GM12878 (cell line): ENCODE data around the gene AHCY. TPM values are rescaled to one million over a fixed set of nuclear protein-coding genes. Genes with fewer than 3 reads are reported as not detected.

Experiments used
- ATAC-seq: fragments of 200-7000 bp; cut with Tn5 transposase; 3 replicates; pipeline ENCODE4 v1.9.1; 2020; ENCODE audit warnings: mild to moderate bottlenecking, moderate library complexity
- BruUV-seq: library from RNA; stranded (reverse); fragments of 400-500 nt; replicated peaks from 2 replicates; lab custom pipeline; 2021; lab: Mats Ljungman, UMichigan
- CTCF ChIA-PET: fragments of 300-600 bp; sonication (Branson Sonifier 250); formaldehyde crosslinking; extraction: SDS; loops from one replicate; lab custom pipeline; 2021; ENCODE audit warnings: inconsistent platforms; lab: Yijun Ruan, JAX
- POLR2A ChIA-PET: fragments of 350-600 bp; formaldehyde crosslinking; extraction: SDS; loops from one replicate; lab custom pipeline; 2021; ENCODE audit warnings: inconsistent platforms; lab: Charles Lee
- RAD21 ChIA-PET: fragments of 300-600 bp; sonication (Branson Sonifier 250); formaldehyde crosslinking; loops from one replicate; lab custom pipeline; 2023; ENCODE audit warnings: antibody characterized with exemption; ENCODE audit not compliant: unreplicated experiment; lab: Charles Lee
- SMC1A ChIA-PET: fragments of 300-600 bp; sonication (Branson Sonifier 250); formaldehyde crosslinking; loops from one replicate; lab custom pipeline; 2023; ENCODE audit not compliant: unreplicated experiment, uncharacterized antibody; lab: Charles Lee
- DNase-seq: peaks from one replicate; pipeline ENCODE4 v3.0.0-alpha.2; 2011; ENCODE audit warnings: low read depth, low spot score
- FAIRE-seq: peaks from 3 replicates; lab custom pipeline; 2011; peaks lifted over from hg19 to GRCh38; lab: Jason Lieb, UNC
- H2AFZ ChIP-seq: 2 replicates; pipeline ENCODE4 v1.6.0; 2011; ENCODE audit warnings: low read depth, low read length, control low read depth; ENCODE audit not compliant: control insufficient read depth
- H3K27ac ChIP-seq: 2 replicates; pipeline ENCODE4 v1.5.1; 2011; ENCODE audit warnings: control low read depth; ENCODE audit not compliant: control insufficient read depth, insufficient read depth
- H3K27me3 ChIP-seq, 2 experiments: replicated peaks in 1 of 2; 2 replicates each; pipeline versions ENCODE4 v1.6.0 to v1.6.1; 2011; ENCODE audit warnings: low read length in 1 of 2; ENCODE audit not compliant: control insufficient read depth in 2 of 2, insufficient read depth in 2 of 2
- H3K36me3 ChIP-seq, 2 experiments: 2 replicates each; pipeline ENCODE4 v1.5.1; 2011; ENCODE audit warnings: low read length in 1 of 2; ENCODE audit not compliant: control insufficient read depth in 2 of 2, insufficient read depth in 2 of 2
- H3K4me1 ChIP-seq: 2 replicates; pipeline ENCODE4 v1.6.1; 2011; ENCODE audit warnings: mild to moderate bottlenecking, low read length, moderate library complexity, mixed read lengths; ENCODE audit not compliant: control insufficient read depth, insufficient read depth
- H3K4me2 ChIP-seq: 2 replicates; pipeline ENCODE4 v1.6.0; 2011; ENCODE audit warnings: control low read depth; ENCODE audit not compliant: control insufficient read depth, insufficient read depth
- H3K4me3 ChIP-seq: fragments of 200-600 bp; sonication (generic); 2 replicates; pipeline ENCODE4 v1.5.1; 2016
- H3K79me2 ChIP-seq: 2 replicates; pipeline ENCODE4 v1.6.0; 2011; ENCODE audit warnings: low read length; ENCODE audit not compliant: control insufficient read depth, insufficient read depth
- H3K9ac ChIP-seq: 2 replicates; pipeline ENCODE4 v1.8.0; 2011; ENCODE audit warnings: low read length, control low read depth, mixed read lengths; ENCODE audit not compliant: control insufficient read depth, insufficient read depth
- H3K9me3 ChIP-seq: replicated peaks from 3 replicates; pipeline ENCODE4 v1.5.1; 2011; ENCODE audit warnings: mild to moderate bottlenecking, low read length; ENCODE audit not compliant: control insufficient read depth, insufficient read depth
- H4K20me1 ChIP-seq: 2 replicates; pipeline ENCODE4 v1.6.0; 2011; ENCODE audit not compliant: control insufficient read depth, insufficient read depth
- ASH2L ChIP-seq: fragments of 300-600, 200-600 bp; sonication (generic); IDR thresholded peaks from 2 replicates; pipeline ENCODE4 v1.6.1; 2017; ENCODE audit warnings: low read depth, mild to moderate bottlenecking, borderline replicate concordance
- CHD2 ChIP-seq: IDR thresholded peaks from 2 replicates; pipeline ENCODE4 v1.6.1; 2011; ENCODE audit warnings: low read depth, low read length, improper control_type of control experiment, borderline replicate concordance
- POLR2A ChIP-seq: IDR thresholded peaks from 2 replicates; pipeline ENCODE4 v1.6.1; 2011; ENCODE audit warnings: low read depth, mild to moderate bottlenecking, low read length
- WGBS: methylation state at CpG from one replicate; pipeline ENCODE4 v1.1.6; 2016; ENCODE audit warnings: low lambda C conversion rate; ENCODE audit not compliant: insufficient replicate concordance, insufficient coverage; ENCODE audit errors: missing lambda C conversion rate; 5-methylcytosine and 5-hydroxymethylcytosine counted together
- in situ Hi-C: fragments of 300-500 bp; cut with MboI; formaldehyde crosslinking; loops from 9 replicates; pipeline ENCODE4 v1.14.3; 2018; ENCODE audit warnings: mixed read lengths
- intact Hi-C: fragments of 100-400 bp; cut with micrococcal nuclease; formaldehyde crosslinking; loops from one replicate; pipeline ENCODE4 v1.14.2; 2022; ENCODE audit not compliant: unreplicated experiment
- polyA plus RNA-seq, 11 experiments: library from polyadenylated mRNA; depleted of rRNA in 4 of 11; unstranded in 6 of 11; stranded (reverse) in 5 of 11; fragments of >200 nt; fragmentation: Nextera tagmentation in 4 of 11; fragmentation: Illumina TruSeq in 1 of 11; extraction: Ambion mirVana in 4 of 11; extraction: Trizol in 1 of 11; gene quantifications; 1 replicate in 1 of 11; 2 replicates in 10 of 11; pipeline versions ENCODE4 v1.2.1 to v1.2.3, GENCODE V29; 2011 to 2016; ENCODE audit warnings: inconsistent platforms in 2 of 11, missing spikeins in 2 of 11, low read depth in 1 of 11
- total RNA-seq, 4 experiments: library from RNA; depleted of rRNA in 3 of 4; stranded (reverse); fragments of >200 nt in 3 of 4; fragmentation: Illumina TruSeq in 1 of 4; extraction: Trizol in 1 of 4; gene quantifications; 2 replicates each; pipeline versions ENCODE4 v1.2.1 to v1.2.3, GENCODE V29; 2013 to 2021
- TF ChIP-seq, protein P1 (sequence below): fragments of 450-650 bp; IDR thresholded peaks from 2 replicates; pipeline ENCODE4 v1.6.1; 2017; ENCODE audit warnings: low read depth, mild to moderate bottlenecking, moderate library complexity

Gene AHCY
- total and polyA plus RNA-seq, 10 of the 15 experiments (the other 5 are each of a cell fraction or from before 2014, with no cell fraction given) = 84.9 to 223 (median 181) TPM

DNA sequence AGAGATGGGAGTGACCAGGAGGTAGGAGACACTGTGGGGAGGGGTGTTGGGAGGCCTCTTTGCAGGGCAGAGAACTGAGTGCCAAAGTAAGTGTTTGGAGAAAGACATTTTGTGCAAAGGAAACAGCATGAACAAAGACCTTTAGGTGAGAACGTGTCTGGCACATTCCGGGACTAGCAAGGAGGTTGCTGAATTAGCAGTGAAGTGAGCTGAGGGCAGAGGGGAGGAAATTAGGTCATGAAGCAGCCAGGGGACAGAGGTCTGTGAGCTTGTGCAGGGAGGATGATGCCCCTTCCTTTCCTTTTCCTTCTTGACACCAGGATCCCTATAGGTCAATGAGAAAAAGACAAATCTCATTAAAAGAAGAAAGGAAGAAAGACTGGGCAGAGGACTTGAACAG, 21.4 kb upstream of the AHCY start:
- H3K4me2 ChIP-seq = no peak overlapping the region
- no peak overlapping the region for H2AFZ ChIP-seq
- FAIRE-seq (no peak), ATAC-seq (no peak), DNase-seq (no peak)
- in situ Hi-C loops = no loop called here
- no peaks in the 10 kb centered on the region for H3K79me2 ChIP-seq
- no peaks in the 10 kb centered on the region for H3K4me1 ChIP-seq
- TF ChIP-seq, protein P1, sequence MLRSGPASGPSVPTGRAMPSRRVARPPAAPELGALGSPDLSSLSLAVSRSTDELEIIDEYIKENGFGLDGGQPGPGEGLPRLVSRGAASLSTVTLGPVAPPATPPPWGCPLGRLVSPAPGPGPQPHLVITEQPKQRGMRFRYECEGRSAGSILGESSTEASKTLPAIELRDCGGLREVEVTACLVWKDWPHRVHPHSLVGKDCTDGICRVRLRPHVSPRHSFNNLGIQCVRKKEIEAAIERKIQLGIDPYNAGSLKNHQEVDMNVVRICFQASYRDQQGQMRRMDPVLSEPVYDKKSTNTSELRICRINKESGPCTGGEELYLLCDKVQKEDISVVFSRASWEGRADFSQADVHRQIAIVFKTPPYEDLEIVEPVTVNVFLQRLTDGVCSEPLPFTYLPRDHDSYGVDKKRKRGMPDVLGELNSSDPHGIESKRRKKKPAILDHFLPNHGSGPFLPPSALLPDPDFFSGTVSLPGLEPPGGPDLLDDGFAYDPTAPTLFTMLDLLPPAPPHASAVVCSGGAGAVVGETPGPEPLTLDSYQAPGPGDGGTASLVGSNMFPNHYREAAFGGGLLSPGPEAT = no peak
- no peak for TF ChIP-seq POLR2A
- TF ChIP-seq CHD2 = no peak
- TF ChIP-seq ASH2L = no peak
- no TSS peak for BruUV-seq
- RAD21 ChIA-PET = no interaction called here
- no peaks in the 10 kb centered on the region for H4K20me1 ChIP-seq
- H3K9ac ChIP-seq = no peak overlapping the region
- H3K27ac ChIP-seq = no peak overlapping the region
- SMC1A ChIA-PET = no interaction called here
- intact Hi-C loops = no loop called here
- H3K36me3 ChIP-seq = no peaks in the 10 kb centered on the region
- CTCF ChIA-PET = interaction anchor here (0.6 to 1.1 kb wide), 2 partner anchors 9 to 472 kb away, joined by 3 to 4 read pairs; no protein-coding TSS in a partner anchor
- H3K4me3 ChIP-seq = no peak overlapping the region
- no peaks in the 10 kb centered on the region for H3K27me3 ChIP-seq
- H3K9me3 ChIP-seq = no peaks in the 10 kb centered on the region; the same call in 2 of the 3 replicates
- 47% methylated on average over 2 of the region's 2 CpGs for WGBS
- POLR2A ChIA-PET = no interaction called here
